OCI-LY1 (cell line): ENCODE data around the gene PRR5.

Experiments
- H2AFZ ChIP-seq: fragments of 200-600 bp; sonication (generic), shearing (Covaris generic); 2 replicates; pipeline ENCODE4 v1.6.0; 2014; ENCODE audit warnings: antibody characterized with exemption, mild to moderate bottlenecking, low read length
- H3F3A ChIP-seq: fragments of 200-600 bp; sonication (generic), shearing (Covaris generic); 2 replicates; pipeline ENCODE4 v1.6.0; 2014; ENCODE audit warnings: mild to moderate bottlenecking, antibody characterized with exemption, low read length, moderate library complexity; ENCODE audit not compliant: insufficient read depth
- H3K27ac ChIP-seq: fragments of 200-600 bp; sonication (generic); 2 replicates; pipeline ENCODE4 v1.5.1; 2014; ENCODE audit warnings: low read length, mixed run types, mild to moderate bottlenecking, low read depth; ENCODE audit not compliant: poor library complexity, severe bottlenecking
- H3K27me3 ChIP-seq: fragments of 200-600 bp; sonication (generic); 2 replicates; pipeline ENCODE4 v1.6.0; 2014; ENCODE audit warnings: antibody characterized with exemption, mild to moderate bottlenecking, low read length, moderate library complexity; ENCODE audit not compliant: insufficient read depth
- H3K36me3 ChIP-seq: fragments of 200-600 bp; sonication (generic); 2 replicates; pipeline ENCODE4 v1.6.1; 2014; ENCODE audit warnings: mild to moderate bottlenecking, antibody characterized with exemption, low read length, moderate library complexity, mixed read lengths; ENCODE audit not compliant: insufficient read depth
- H3K4me1 ChIP-seq: fragments of 200-600 bp; sonication (generic); 2 replicates; pipeline ENCODE4 v1.5.1; 2014; ENCODE audit warnings: mild to moderate bottlenecking, low read length, moderate library complexity; ENCODE audit not compliant: insufficient read depth, severe bottlenecking
- H3K4me2 ChIP-seq: fragments of 200-600 bp; sonication (generic), shearing (Covaris generic); 2 replicates; pipeline ENCODE4 v1.6.1; 2014; ENCODE audit warnings: low read length
- H3K4me3 ChIP-seq: fragments of 200-600 bp; sonication (generic); 2 replicates; pipeline ENCODE4 v1.5.1; 2014; ENCODE audit warnings: low read length, low read depth, mild to moderate bottlenecking, mixed read lengths; ENCODE audit not compliant: poor library complexity, severe bottlenecking
- H3K79me2 ChIP-seq: fragments of 200-600 bp; shearing (Covaris generic); 2 replicates; pipeline ENCODE4 v1.6.1; 2016; ENCODE audit warnings: mixed run types, low read length, mixed read lengths; ENCODE audit not compliant: insufficient read depth
- H3K9ac ChIP-seq: fragments of 200-600 bp; sonication (generic), shearing (Covaris generic); 2 replicates; pipeline ENCODE4 v1.6.1; 2014; ENCODE audit warnings: mild to moderate bottlenecking, low read length, mixed read lengths
- H3K9me2 ChIP-seq: fragments of 200-600 bp; sonication (generic), shearing (Covaris generic); 2 replicates; pipeline ENCODE4 v1.6.1; 2014; ENCODE audit warnings: low read depth, mild to moderate bottlenecking, low read length, mixed read lengths
- H3K9me3 ChIP-seq: fragments of 200-600 bp; shearing (Covaris generic); 2 replicates; pipeline ENCODE4 v1.6.1; 2014; ENCODE audit warnings: low read length, mixed read lengths
- H4K20me1 ChIP-seq: fragments of 200-600 bp; sonication (generic), shearing (Covaris generic); 2 replicates; pipeline ENCODE4 v1.6.0; 2016; ENCODE audit warnings: mild to moderate bottlenecking, low read length; ENCODE audit not compliant: insufficient read depth
- CTCF ChIP-seq: fragments of 200-600 bp; sonication (generic), shearing (Covaris generic); IDR thresholded peaks from 2 replicates; pipeline ENCODE4 v1.5.1; 2017; ENCODE audit warnings: mild to moderate bottlenecking, antibody characterized with exemption, low read length, moderate library complexity, mixed read lengths
- EZH2 ChIP-seq: fragments of 200-600 bp; sonication (generic), shearing (Covaris generic); IDR thresholded peaks from 2 replicates; pipeline ENCODE4 v1.8.0; 2017; ENCODE audit warnings: borderline replicate concordance, mixed run types, mild to moderate bottlenecking, antibody characterized with exemption, low read length, moderate library complexity, mixed read lengths

PRR5 gene

GRCh38 chr22:44685384-44686056, 16.5 kb upstream of the PRR5 start:
- Histone ChIP-seq H3F3A (no peaks in the 10 kb centered on the region), H3K4me2 (no peak overlapping the region), H2AFZ (no peak overlapping the region), H3K4me3 (no peak overlapping the region), H3K4me1 (no peaks in the 10 kb centered on the region), H3K9ac (no peak overlapping the region), H3K27me3 (no peaks in the 10 kb centered on the region; the same call in 1 of the 2 replicates), H3K9me2 (no peaks in the 10 kb centered on the region), H3K27ac (no peak overlapping the region), H4K20me1 (no peaks in the 10 kb centered on the region), H3K79me2 (no peaks in the 10 kb centered on the region), H3K9me3 (no peaks in the 10 kb centered on the region), H3K36me3 (no peaks in the 10 kb centered on the region)
- TF ChIP-seq CTCF, result no peak
- TF ChIP-seq EZH2, result no peak

- no peaks in the 10 kb centered on the region for H3F3A ChIP-seq
- no peaks in the 10 kb centered on the region; the same call in 1 of the 2 replicates for H3K27me3 ChIP-seq
- TF ChIP-seq CTCF, result no peak
- no peak for TF ChIP-seq EZH2
- H3K36me3 ChIP-seq, result no peaks in the 10 kb centered on the region
- no peak overlapping the region for H3K9ac ChIP-seq
- no peak overlapping the region for H2AFZ ChIP-seq
- no peaks in the 10 kb centered on the region for H3K4me1 ChIP-seq
- H3K79me2 ChIP-seq, result no peaks in the 10 kb centered on the region
- H3K27ac ChIP-seq, result no peak overlapping the region
- H3K9me3 ChIP-seq, result no peaks in the 10 kb centered on the region
- H4K20me1 ChIP-seq, result no peaks in the 10 kb centered on the region
- no peak overlapping the region for H3K4me3 ChIP-seq
- no peak overlapping the region for H3K4me2 ChIP-seq
- H3K9me2 ChIP-seq, result no peaks in the 10 kb centered on the region
Measured at GRCh38 chr22:44686873-44687600, 15.0 kb upstream of the PRR5 start.

GRCh38 chr22:44689173-44689572, 12.8 kb upstream of the PRR5 start:
- H3K4me3 ChIP-seq, result no peak overlapping the region
- H3K27ac ChIP-seq, result no peak overlapping the region
- H3K36me3 ChIP-seq, result no peaks in the 10 kb centered on the region
- no peak overlapping the region for H2AFZ ChIP-seq
- no peaks in the 10 kb centered on the region for H4K20me1 ChIP-seq
- no peaks in the 10 kb centered on the region for H3F3A ChIP-seq
- H3K9me3 ChIP-seq, result no peaks in the 10 kb centered on the region
- H3K9me2 ChIP-seq, result no peaks in the 10 kb centered on the region
- H3K4me1 ChIP-seq, result no peaks in the 10 kb centered on the region
- H3K27me3 ChIP-seq, result no peaks in the 10 kb centered on the region; the same call in 1 of the 2 replicates
- H3K79me2 ChIP-seq, result no peaks in the 10 kb centered on the region
- no peak for TF ChIP-seq EZH2
- H3K4me2 ChIP-seq, result no peak overlapping the region
- no peak overlapping the region for H3K9ac ChIP-seq
